NCI-H1436 (cell line): ENCODE measurements around the gene SELENOO.

Source experiments
- DNase-seq: peaks from one replicate; lab custom pipeline; 2025; lab: John Stamatoyannopoulos, UW

The SELENOO gene

DNA sequence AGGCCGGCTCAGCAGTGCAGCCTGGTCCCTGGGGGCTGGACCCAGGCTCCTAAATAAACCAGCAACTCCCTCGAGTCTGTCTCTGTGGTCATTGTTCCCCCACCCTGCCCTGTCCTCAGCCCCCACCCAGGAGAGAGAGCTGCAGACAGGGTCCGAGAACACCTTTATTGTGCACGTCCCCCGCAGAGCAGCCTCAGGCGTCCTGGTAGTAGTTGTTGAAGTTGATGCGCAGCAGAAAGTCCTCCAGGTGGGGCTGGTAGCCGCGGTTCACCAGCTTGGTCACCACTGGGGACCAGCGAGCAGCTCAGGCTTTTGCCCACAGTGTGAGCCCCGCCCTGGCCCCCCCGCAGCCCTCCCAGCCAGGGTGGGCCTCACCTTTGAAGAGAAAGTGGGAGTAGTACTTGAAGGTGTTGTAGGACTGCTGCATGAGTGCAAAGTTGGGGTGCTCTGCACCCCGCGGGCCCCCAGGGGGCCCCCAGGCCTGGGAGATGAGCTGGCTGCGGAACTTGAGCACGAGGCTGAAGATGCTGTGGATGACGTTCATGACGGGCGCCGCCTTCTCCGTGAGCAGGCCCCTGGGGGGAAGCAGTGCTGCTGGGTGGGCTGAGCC is 16.8 kb downstream of the SELENOO start:
- DNase-seq: no peak

DNA sequence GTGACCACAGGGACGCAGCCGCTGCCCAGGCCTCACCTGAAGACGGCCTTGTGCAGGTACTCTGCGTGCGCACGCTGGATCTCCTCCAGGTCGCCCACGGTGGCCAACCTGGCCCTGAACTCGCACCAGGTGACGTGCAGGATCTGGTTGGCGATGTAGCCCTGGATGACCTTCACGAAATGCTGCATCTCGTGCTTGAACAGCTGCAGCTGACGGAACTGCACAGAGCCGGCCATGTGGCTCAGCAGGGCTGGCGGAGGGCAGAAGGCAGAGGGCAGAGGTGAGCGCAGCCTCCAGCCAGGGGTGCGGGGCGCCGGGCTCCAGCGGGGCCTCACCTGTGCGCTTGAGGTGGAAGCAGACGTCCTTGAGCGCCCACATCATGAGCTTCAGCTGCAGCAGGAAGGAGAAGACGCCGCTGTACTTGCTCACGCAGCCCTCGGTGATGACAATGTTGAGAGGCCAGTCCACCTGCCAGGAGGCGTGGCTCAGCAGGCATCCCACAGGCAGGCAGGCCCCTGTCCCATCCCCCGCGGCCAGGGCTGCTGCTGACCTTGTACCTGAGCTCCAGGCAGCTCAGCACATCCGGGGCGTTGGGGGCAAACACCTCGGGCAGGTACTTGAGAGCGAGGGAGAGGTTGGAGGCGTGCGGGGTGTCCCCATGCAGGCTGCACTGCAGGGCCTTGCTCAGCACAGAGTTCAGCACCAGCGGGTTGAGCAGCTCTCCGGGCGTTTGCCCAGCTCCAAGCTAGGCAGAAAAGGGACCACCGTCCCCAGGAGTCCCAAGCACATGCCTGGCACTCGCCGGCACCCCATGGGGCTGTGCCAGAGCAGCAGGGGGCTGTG is 17.6 kb downstream of the SELENOO start:
- DNase-seq: no peak

DNA sequence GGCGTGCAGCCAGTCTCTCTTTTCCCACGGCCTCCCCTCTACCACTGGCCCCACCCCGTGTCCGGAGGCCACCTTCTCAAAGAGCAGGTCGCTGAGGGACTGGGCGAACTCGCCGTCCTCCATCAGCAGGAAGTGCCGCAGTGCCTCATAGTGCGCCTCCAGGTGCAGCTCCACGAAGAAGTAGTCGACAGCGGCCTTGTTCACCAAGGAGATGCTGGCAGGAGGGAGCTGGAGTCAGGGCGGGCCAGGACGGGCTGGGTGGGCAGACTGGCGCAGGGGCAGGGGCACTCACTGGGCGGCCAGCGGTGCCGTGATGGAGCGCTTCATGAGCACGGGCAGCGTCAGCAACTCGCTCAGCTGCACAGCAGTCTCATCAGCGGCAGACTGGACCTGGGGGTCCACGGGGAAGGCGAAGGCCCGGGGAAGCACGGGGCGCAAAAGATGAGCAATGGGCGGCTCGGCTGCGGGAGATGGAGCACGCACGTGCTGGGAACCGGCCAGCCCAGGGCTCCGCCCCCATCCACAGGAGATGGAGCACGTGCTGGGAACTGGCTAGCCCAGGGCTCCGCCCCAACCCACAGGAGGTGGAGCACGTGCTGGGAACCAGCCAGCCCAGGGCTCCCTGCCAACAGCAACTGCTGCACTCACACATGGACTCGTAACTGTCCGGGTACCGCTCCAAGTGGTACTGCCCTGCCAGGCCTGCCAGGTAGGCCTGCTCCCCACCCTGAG is 18.4 kb downstream of the SELENOO start:
- peak; percentile 17 for DNase-seq

DNA sequence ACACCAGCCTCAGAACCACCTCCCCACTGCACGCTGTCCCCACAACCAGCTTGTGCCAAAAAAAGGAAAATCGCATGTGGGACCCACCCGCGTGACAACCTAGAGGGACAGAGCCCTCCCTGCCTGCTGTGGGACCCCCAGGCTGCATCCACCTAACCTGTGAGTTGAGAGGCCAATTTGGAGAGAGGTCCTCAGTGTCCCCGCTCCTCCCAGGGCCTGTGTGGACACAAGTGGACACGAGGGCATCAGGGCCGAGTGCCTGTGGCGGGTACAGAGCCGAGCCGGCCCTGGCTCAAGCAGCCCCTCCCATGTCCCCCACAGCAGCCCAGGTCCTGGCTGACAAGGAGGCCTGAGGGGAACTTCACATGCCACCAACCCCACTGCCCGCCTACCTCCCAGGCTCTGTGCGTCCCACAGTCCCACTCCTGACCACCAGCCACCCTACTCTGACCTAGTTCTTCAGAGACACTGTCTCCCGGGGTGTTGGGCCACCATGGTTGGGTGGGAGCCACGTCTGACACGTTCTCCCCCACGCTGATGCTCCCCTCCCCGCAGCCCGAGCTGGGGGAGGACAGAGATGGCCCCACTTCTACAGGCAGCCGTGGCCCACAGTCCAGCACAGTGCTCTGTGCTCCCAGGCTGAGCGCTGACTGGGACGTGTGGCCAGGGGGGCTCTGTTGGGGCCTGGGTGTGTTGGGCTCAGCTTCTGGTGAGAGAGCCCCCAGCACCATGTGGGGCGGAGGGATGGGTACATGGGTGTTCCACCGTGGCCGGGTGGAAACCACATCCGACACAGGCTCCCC is 19.2 kb downstream of the SELENOO start:
- no peak for DNase-seq

DNA sequence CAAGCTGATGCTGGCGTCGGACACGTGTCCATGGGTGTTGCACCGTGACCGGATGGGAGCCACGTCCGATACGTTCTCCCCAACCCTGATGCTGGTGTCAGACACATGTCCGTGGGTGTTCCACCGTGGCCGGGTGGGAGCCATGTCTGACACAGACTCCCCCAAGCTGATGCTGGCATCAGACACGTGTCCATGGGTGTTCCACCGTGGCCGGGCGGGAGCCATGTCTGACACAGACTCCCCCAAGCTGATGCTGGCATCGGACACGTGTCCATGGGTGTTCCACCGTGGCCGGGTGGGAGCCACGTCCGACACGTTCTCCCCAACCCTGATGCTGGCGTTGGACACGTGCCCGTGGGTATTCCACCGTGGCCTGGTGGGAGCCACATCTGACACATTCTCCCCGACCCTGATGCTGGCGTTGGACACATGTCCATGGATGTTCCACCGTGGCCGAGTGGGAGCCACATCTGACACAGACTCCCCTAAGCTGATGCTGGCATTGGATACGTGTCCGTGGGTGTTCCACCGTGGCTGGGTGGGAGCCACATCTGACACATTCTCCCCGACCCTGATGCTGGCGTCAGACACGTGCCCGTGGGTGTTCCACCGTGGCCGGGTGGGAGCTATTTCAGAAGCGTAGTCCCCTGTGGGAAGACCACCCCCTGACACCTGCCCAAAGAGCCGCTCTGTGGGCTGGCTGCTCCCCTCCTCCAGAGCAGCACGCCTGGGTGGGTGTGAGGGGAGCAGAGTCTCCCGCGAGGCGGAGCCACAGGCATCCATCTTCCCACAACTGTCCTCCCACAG is 20.0 kb downstream of the SELENOO start:
- DNase-seq: no peak

DNA sequence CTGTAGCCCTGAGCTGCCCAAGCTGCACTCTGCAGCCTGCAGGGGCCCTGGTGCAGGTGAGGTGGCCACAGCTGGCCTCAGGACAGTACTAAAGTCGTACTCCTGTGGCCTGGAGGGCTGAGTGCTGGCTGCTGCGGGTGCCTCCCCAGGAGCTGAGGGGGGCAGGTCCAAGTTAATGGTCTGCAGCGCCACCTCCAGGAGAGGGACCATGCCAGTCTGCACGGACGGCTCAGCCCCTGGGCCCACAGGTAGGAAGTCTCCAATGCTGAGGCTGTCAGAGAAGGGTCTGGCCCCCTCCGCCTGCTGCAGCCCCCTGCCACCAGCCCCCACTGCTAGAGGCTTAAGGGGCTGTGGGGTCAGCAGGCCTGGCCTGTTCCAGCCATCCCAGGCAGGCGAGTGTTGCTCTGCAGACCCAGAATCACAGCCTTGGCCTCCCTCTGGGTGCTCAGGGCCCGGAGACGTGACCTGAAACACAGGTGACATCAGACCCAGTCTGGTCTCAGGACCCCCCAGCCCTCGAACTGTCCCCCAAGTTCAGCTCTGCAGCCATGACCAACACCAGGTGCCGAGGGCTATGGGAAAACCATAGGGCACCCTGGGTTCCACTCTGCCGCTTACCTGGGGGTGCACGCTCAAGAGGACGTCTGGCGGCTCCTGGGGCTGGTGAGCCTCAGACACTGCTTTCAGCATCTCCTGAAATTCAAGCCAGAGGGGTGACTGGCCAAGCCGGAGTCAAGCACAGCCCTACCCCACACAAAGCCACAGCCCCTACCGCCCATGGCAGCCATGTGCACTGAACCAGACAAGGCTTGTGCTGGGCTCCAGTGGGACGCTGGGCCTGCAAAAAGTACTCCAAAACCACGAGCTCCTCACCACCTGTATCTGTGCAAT is 20.8 kb downstream of the SELENOO start:
- DNase-seq: no peak

DNA sequence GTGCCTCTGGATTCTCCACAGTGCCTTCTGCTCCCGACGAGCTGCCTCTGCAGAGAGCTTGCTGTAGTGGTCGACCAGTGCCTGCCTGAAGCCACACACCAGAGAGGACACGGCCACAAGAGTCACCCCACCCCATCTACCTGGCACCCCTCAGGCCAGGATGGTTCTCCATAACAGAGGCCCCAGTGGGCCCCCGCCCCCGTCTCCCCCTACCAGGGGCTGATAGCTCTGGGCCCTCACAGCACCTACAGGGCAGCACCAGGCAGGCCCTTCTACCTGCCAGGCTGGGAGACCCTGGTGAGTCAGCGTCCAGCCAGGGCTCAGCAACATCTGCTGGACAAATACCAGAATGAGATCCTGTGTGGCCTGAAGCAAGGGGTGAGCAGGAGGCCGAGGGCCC is 21.7 kb downstream of the SELENOO start:
- no peak for DNase-seq

DNA sequence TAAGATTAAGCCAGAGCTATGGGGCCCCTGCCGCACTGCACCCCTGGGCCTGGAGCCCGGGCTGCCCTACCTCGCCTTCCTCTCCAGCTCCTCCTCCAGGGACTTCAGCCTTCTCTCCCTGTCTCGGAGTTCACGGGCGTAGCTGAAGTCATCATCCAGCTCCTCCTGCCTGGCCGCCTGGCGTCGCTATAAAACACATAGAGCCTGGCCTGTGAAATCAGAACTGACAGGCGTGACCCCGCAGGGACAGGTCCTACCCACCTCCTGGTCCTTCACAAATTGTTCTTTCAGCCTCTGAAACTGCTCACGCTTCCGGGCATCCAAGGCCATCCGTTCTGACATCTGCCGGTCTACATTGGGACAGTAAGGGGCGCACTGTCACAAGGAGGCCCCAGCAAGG is 23.3 kb downstream of the SELENOO start:
- DNase-seq: no peak

DNA sequence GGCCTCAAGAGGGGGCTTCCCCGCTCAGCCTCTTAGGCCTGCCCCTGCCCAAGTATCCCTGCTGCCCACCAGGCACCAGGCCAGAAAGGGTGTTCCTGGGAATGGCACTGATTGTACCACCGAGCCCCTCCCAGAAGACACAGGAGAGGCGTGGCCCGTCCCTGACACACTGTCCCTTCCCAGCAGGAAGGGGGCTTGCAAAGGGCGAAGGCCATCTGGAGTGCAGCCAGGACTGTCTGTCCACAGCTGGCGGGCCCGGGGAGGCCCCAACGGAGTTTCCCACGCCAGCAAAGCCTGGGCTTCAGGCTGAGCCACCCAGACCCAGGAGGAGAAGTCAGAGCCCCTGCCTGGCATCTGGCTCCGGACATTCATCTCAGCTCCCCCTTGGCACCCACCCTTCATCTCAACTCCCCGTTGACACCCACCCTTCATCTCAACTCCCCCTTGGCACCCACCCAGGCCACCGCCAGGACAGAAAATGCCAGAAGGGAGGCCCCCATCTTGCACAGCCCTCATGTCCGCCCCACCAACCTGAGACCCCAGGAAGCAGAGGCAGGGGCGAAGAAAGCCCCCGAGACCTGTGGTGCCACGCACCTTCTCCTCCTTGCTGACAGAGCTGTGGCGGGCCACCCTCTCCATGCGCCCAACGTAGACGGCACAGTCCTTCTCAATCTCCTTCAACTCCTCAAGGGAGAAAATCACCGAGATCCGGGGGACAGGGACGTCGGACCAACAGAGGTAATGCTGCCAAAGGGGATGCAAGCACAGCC is 24.6 kb downstream of the SELENOO start:
- DNase-seq: no peak

DNA sequence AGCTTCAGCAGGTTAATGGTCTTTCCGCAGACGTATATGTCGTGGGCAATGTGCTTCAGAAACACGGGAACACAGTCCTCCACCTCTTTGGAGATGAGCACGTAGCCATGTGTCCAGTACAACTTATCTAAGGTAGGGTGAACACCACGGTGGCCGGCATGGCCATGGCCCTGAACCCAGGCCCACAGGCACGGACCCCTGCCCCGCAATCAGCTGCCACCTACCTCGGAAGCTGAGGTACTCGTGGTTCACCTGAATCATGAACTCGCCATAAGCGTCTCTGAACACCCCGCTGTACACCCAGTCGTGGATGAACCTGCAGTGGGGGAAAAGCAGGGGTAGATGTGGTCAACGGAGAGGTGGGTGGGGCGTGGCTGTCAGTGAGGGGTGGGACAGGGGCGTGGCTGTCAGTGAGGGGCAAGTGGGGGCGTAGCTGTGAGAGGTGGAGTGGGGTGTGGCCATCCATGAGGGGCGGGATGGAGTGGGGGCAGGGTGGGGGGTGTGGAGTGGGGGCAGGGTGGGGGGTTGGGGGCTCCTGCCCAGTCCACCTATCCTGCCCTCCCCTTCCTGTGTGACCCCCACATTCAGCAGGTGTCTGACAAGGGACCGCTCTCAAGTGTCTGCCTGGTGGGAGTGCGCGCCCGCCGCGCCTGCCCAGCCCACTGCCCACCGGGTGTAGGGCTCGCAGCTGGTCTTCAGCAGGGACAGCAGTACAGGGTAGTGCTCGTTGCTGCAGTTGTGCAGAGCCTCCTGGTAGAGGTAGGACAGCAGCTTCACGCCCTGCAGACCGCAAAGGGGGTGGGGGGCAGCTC is 25.5 kb downstream of the SELENOO start:
- no peak for DNase-seq

DNA sequence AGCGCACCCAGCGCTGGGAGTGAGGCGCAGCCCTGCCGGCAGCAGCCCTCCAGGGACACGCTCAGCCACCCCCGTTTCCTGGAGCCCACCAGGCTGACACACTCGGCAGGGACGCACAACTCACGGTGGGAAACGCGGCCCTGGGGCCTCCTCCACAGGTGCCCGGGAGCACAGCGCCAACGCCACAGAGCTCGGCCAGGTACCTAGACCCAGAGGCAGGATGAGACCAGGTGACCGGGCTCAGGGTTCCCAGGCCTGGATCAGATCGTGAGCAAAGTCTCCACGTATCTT is 26.0 kb downstream of the SELENOO start:
- no peak for DNase-seq

DNA sequence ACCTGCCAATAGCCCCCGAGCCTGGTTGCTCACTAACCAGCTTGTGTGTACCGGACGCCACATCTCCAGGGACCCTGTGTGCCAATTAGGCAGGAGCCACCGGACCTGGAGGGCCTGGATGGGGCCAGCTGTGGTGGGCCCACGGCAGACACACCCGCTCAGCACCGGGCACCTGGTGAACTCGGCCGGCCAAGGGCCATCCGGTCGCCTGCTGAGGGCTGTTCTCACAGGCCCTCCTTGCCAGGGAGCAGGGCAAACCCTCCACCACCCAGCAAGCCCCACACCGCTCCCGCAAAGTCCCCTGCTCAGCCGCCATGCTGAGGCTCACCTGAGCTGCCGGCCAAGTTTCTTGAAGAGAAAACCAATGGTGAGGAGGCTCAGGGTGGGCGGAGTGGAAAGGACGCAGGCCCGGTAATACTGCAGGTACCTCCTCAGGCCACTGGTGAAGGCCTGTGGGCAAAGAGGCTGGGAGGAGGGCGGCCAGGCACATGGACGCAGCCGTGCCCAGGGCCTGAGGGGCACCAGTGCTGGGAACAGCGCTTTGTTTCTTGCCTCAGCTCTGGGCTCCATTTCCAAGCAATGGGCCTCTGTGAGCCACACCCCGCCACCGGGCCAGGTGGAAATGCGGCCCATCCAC is 26.9 kb downstream of the SELENOO start:
- no peak for DNase-seq

DNA sequence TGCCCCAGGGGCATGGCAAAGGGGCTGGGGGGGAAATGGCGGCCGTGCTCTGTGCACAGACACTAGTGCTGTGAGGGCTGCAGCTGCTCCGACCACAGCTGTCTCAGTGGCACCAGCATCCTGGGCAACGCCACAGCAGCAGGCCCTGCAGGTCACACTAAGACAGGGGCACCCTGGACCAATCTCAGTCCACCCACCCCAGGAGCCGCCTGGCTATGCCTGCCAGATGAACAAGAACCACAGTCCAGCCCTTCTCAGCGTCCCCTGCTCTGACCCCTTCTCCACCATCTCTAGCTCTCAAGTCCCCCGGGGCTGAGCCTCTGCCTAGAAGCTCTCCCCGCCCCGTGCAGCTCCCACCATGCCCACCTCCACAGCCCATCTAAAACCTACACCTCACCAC is 27.6 kb downstream of the SELENOO start:
- DNase-seq: no peak

DNA sequence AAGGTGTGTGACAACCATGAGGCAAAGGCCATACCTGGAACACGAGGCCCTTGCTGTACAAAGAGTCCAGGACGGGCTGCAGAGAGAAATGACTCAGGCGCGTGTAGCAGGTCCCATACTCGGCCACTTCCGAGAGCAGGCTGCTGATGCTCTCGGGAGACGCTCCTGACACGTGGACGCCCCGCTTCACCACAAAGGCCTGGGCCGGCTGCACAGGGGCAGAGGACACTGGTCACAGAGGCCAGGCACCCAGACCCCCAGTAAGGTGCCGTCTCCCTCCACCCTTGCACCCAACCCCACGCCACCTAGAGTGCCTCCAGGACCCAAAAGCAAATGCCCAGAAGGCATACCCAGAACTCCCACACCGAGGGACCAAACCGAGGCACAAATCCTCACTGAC is 28.6 kb downstream of the SELENOO start:
- no peak for DNase-seq

DNA sequence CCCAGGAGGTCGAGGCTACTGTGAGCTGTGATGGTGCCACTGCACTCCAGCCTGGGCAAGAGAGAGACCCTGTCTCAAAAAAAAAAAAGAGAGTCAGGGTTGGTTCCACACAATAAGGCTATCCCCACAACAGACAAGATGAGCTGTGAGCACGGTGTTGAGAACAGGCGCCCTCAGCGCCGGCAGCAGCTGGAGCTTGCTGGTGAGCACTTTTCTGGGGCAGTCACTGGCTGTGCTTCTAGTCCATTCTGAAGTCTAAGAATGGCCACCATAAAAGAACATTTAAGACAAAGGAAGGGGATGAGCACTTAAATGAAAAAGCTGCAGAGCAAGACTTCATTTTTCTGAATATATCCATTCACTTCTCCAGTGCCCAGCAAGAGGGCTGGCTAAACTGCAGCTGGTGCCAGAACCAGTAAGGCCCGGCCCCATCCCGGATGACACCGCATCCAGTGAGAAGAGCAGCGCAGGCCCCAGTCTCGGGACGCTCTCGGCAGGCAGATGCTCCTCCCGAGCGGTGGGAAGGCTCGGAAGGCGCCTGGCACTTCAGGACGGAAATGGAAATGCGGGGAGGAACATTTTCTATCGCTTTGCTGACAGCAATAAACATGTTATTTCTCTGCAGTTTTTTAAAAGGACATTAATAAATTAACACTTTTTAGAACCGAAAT is 31.8 kb downstream of the SELENOO start:
- DNase-seq: no peak

DNA sequence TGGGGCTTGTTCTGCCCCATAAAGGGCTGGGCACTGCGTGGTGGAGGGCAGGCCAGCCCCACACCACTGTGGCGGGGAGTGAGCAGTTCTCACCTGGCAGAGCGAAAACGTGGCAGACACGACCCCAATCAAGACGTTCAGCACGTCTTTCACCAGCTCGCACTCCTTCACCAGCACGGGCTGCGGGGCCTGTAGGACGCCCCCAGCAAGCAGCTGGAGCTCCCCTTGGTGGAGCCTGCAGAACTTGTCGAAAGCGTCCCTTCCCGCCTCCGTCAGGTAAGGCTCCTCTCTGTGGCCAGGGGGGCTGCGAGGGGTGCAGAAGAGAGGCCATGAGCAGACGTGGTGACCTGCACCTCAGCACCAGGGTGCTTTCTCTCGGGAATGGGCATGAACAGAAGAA is 32.4 kb downstream of the SELENOO start:
- no peak for DNase-seq

DNA sequence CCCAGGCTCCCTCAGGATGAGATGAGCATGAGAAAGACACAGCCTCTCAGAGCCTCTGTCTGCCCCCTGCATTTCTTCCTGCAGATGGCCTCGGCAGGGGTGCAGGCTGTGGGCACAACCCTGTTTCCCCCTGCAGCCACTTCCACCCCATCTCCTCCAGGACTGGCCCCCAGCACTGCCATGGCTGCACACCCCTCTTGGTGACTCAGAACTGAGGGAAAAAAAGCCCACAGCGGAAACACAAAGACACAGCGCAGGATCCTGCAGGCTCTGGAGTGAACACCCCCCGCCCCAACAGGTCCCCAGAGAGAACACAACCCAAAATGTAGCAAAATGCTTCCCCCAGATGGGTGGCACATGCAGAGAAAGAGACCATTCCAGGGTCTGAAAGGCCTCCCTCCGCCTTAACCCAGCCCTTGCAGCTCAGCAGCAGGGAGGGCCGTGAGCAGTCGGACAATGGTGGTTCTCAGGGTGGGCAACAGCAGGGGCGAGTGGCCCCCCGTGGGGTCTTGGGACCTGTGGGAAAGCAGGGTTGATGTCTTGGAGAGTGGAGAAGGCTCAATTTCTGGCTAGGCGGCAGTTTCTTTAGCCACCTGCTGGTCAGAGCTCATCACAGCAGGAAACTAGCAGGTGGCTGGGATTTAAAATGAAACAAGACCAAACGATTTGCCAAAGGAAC is 36.1 kb downstream of the SELENOO start:
- no peak for DNase-seq
